Prostate gland (tissue), 2 donors: Measurements from ENCODE around the gene TLX1. TPM values are rescaled to one million over a fixed set of nuclear protein-coding genes. Genes with fewer than 3 reads are reported as not detected.

ENCODE experiments used
- DNase-seq: peaks from one replicate; pipeline ENCODE4 v3.0.0-alpha.2; 2019; ENCODE audit warnings: low spot score
- H3K27ac ChIP-seq, 2 donors: fragments of 200-600 bp; sonication (generic); 2 replicates each; pipeline ENCODE4 v1.5.1; 2017 to 2019
- H3K27me3 ChIP-seq: fragments of 200-600 bp; sonication (generic); replicated peaks from 2 replicates; pipeline ENCODE4 v1.5.1; 2019; ENCODE audit not compliant: insufficient read depth
- H3K36me3 ChIP-seq, 2 donors: fragments of 200-600 bp; sonication (generic); 1 replicate in 1 of 2; 2 replicates in 1 of 2; pipeline versions ENCODE4 v1.5.1 to v1.8.1; 2017 to 2019
- H3K4me1 ChIP-seq: fragments of 200-600 bp; sonication (generic); replicated peaks from 2 replicates; pipeline ENCODE4 v1.5.1; 2019
- H3K4me3 ChIP-seq, 2 donors: fragments of 200-600 bp; sonication (generic); 2 replicates each; pipeline ENCODE4 v1.5.1; 2017 to 2019
- H3K9me3 ChIP-seq: fragments of 200-600 bp; sonication (generic); 2 replicates; pipeline ENCODE4 v1.5.1; 2017
- POLR2A ChIP-seq: fragments of 450-650 bp; IDR thresholded peaks from one replicate; pipeline ENCODE4 v1.6.1; 2016; ENCODE audit warnings: antibody characterized with exemption, mild to moderate bottlenecking
- POLR2AphosphoS5 ChIP-seq: sonication (generic); formaldehyde crosslinking; IDR thresholded peaks from one replicate; pipeline ENCODE4 v1.6.1; 2017; ENCODE audit warnings: antibody characterized with exemption
- WGBS: methylation state at CpG from one replicate; pipeline ENCODE4 v1.1.5; 2018; 5-methylcytosine and 5-hydroxymethylcytosine counted together
- intact Hi-C: fragments of 100-400 bp; cut with DNase I; formaldehyde crosslinking; loops from one replicate; pipeline ENCODE4 v1.14.2; 2022
- total RNA-seq, 2 donors: library from RNA; depleted of rRNA; stranded (reverse); fragments of >200 nt; gene quantifications; one replicate each; pipeline ENCODE4 v1.1.0, GENCODE V29; 2016
- TF ChIP-seq, protein P1 (sequence below), 4 experiments: fragments of 200-600 bp in 2 of 4; fragments of 450-650 bp in 2 of 4; sonication (generic) in 2 of 4; IDR thresholded peaks; 1 replicate in 3 of 4; 2 replicates in 1 of 4; pipeline ENCODE4 v1.5.1; 2016 to 2019; ENCODE audit warnings: antibody characterized with exemption in 4 of 4, mild to moderate bottlenecking in 2 of 4, moderate library complexity in 2 of 4

The TLX1 gene
- total RNA-seq, 2 donors from 2014 or later = 0.05 to 0.34 TPM

DNA sequence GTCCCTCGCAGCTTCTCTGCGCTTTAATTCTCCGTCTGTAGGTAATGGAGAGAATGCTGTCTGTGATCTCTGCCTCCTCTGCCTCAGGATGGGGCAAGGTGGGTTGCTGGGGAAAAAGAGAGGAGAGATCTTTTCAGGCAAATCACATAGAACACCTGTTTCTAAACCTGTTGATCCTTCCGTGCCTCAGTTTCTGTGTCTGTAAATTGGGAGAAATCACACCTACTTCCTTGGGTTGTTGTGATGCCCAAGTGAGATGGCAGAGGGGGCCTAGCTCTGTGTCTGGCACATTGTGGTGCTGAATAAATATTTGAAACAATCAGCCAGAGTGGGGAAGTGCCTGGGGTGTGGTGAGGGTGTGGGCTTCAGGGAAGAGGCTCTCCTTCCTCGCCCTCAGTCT is 40.5 kb upstream of the TLX1 start:
- Histone ChIP-seq H3K4me3 (no peak overlapping the region), H3K36me3 (no peaks in the 10 kb centered on the region), H3K4me1 (no peaks in the 10 kb centered on the region), H3K9me3 (no peaks in the 10 kb centered on the region), H3K27me3 (peaks cover 9% of the 10 kb centered on the region), H3K27ac (no peak overlapping the region)
- no peak for DNase-seq
- WGBS = 86% methylated on average over 5 of the region's 5 CpGs
- intact Hi-C loops = no loop called here
- TF ChIP-seq, protein P1, sequence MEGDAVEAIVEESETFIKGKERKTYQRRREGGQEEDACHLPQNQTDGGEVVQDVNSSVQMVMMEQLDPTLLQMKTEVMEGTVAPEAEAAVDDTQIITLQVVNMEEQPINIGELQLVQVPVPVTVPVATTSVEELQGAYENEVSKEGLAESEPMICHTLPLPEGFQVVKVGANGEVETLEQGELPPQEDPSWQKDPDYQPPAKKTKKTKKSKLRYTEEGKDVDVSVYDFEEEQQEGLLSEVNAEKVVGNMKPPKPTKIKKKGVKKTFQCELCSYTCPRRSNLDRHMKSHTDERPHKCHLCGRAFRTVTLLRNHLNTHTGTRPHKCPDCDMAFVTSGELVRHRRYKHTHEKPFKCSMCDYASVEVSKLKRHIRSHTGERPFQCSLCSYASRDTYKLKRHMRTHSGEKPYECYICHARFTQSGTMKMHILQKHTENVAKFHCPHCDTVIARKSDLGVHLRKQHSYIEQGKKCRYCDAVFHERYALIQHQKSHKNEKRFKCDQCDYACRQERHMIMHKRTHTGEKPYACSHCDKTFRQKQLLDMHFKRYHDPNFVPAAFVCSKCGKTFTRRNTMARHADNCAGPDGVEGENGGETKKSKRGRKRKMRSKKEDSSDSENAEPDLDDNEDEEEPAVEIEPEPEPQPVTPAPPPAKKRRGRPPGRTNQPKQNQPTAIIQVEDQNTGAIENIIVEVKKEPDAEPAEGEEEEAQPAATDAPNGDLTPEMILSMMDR (IDR thresholded peaks at IDR 0.05) = no peak
- TF ChIP-seq POLR2A (no peak), POLR2AphosphoS5 (no peak)

DNA sequence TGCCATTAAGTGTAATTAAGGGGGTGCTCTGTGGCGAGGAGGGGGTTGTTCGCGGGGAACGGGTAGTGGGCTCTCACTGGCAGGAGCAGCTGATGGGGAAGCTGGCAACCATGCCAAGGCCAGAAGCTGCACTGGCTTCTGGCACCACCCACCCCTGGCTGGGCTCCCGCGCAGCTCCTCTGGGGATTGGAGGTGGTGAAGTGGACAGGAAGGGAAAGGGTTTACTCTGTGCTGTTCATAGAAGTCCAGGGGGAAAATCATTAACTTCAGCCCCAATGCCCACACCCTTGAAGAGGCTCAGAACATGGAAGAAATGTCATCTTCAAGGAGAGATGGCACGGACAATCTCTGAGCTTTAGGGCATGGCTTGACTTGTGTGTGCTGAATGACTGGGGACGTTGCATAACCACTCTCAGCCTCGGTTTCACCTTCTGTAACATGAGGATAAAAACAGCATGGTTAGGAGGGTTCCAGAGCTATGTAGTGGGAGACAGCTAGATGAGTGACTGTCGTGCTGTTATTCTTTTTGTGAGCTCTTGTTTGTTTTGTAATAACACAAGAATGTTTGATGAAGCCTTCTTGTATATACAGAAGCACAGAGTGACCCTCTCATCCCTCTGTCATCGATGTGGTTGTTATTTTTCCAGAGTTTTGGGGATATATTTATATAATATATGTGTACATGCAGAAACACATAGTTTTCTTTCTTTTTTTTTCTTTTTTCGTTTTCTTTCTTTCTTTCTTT is 39.4 kb upstream of the TLX1 start:
- no peaks in the 10 kb centered on the region for H3K9me3 ChIP-seq
- H3K36me3 ChIP-seq = no peaks in the 10 kb centered on the region
- no peak for TF ChIP-seq POLR2AphosphoS5
- no peak for TF ChIP-seq POLR2A
- TF ChIP-seq, protein P1 (IDR thresholded peaks at IDR 0.05) = no peak
- peaks cover 9% of the 10 kb centered on the region for H3K27me3 ChIP-seq
- H3K4me3 ChIP-seq = no peak overlapping the region
- 41% methylated on average over 12 of the region's 12 CpGs for WGBS
- no peak for DNase-seq
- intact Hi-C loops = no loop called here
- H3K4me1 ChIP-seq = no peaks in the 10 kb centered on the region
- no peak overlapping the region for H3K27ac ChIP-seq

DNA sequence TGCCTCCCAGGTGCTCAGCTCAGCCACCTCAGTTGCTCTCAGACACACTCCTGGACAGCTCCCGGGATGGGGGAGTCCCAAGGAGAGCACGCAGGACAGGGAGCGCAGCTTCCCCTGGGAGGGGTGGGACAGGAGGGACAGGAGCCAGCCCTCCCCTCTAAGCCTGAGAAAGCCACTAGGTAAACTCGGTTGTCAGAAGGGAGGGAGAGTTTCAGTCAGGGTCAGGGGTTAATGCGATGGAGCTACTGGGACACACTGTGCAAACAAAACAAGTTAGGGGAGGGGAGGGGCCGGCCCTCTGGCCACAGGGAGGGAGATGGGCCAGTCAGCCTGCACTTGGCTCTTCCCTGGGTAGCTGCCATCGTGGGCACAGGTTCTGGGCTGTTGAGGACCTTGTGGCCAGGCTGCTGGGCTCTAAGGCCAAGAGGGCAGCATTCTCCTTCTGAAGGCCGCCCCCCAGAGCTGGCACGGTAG is 38.2 kb upstream of the TLX1 start:
- Histone ChIP-seq H3K9me3 (no peaks in the 10 kb centered on the region), H3K27ac (no peak overlapping the region), H3K4me1 (no peaks in the 10 kb centered on the region), H3K36me3 (no peaks in the 10 kb centered on the region), H3K4me3 (no peak overlapping the region), H3K27me3 (peaks cover 4% of the 10 kb centered on the region)
- DNase-seq = no peak
- WGBS = 46% methylated on average over 8 of the region's 9 CpGs
- intact Hi-C loops = no loop called here
- no peak for TF ChIP-seq POLR2AphosphoS5
- no peak for TF ChIP-seq POLR2A
- TF ChIP-seq, protein P1 (IDR thresholded peaks at IDR 0.05) = no peak

DNA sequence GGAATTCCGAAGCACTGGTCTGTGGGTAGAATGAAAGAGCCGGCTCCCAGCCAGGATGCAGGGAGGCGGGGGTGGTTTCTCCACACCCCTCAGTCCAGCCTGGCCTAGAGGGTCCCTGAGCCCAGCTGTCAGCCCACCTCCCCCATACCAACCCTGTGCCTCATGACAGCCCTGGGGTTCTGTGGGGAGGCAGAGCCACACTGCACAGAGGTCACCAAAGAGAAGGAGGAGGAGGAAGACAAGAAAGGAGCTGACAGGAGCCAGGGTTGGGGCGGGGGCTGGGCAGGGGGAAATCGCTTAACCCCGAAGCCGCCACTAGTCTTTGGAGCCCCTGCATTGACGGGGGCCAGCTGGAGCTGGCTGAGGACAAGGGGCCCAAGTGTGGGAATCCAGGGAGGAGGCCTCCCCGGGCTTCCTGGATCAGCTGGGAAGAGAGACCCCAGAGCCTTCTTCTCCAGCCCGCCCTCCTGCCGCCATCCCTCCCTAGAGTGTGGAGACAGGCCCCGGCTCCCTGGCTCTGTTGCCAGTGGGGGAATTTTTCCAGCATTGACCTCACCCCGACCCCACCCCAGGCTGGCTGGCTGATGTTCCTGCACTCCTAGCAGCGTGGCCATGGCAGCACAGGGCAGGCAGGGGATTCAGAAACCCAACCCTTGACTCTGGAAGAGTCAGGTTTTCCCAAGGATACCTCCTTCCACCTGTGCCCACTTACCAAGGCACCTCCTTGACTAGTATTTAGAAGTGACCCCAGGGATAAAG is 36.8 kb upstream of the TLX1 start:
- WGBS = 62% methylated on average over 14 of the region's 14 CpGs
- TF ChIP-seq POLR2A = no peak
- TF ChIP-seq POLR2AphosphoS5 = no peak
- TF ChIP-seq, protein P1 (IDR thresholded peaks at IDR 0.05) = no peak
- DNase-seq = no peak
- Histone ChIP-seq H3K9me3 (no peaks in the 10 kb centered on the region), H3K4me3 (no peak overlapping the region), H3K27me3 (no peaks in the 10 kb centered on the region), H3K4me1 (no peaks in the 10 kb centered on the region), H3K36me3 (no peaks in the 10 kb centered on the region), H3K27ac (no peak overlapping the region)
- intact Hi-C loops = no loop called here
